ENCODE measurements around the gene G6PC2.

- TF ChIP-seq CTCF (conservative IDR thresholded peaks at IDR 0.05; ENCODE audit: low read depth, low read length) (no peak), EZH2 (IDR thresholded peaks at IDR 0.05; ENCODE audit: borderline replicate concordance, low read depth, low read length, poor library complexity, severe bottlenecking) (no peak)
These were observed 45.5 kb upstream of the G6PC2 start for GRCh38 chr2:168855601-168856000.
